RPMI8226 (cell line): ENCODE results near the gene GAS2L3.

Experiments
- DNase-seq: peaks from one replicate; pipeline ENCODE4 v3.0.0-alpha.2; 2015

Gene GAS2L3

DNA sequence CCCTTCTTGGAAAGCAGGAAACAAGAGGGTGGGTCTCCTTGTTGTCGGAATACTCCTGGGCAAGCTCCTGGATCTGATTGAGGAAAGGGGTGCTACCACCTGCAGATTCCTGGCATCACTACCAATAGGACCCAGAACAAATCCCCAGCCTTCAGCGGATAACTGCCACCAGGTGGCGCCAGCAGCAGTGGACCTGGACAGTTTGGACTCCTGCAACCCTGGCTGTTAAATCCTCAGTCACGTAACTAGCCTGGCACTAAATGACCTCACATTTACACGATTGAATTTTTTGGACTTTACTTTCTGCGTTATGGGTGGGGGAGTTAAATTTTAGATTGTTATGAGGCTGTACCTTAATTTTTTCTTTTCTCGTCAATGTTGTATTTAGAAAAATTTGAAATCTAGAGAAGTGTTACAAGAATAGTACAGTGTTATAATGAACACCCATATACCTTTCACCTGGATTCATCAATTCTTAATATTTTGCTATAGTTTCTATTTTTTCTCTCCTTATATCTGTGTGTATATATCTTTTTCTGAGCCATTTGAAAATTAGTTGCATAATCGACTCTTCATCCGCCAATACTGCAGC lies 95.6 kb downstream of the GAS2L3 start:
- peak; percentile 76 for DNase-seq

DNA sequence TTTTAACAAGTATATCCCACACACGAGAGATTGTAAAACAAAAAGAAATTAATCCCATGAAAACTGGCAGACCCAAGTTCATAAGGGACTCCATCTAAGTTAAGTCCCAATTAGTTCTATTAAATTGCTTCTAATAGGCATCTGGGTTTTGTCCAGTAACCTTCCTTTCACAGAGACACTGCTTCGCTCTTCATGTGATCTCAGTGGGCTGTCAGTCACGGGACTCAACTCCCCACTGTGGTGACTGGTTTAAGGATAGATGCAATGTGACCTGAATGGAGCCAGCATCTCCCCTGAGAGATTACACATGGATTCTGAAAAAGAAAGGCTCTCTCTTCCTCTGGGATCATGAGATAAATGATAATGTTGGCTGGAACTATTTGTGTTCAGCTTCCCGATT lies 96.4 kb downstream of the GAS2L3 start:
- no peak for DNase-seq

DNA sequence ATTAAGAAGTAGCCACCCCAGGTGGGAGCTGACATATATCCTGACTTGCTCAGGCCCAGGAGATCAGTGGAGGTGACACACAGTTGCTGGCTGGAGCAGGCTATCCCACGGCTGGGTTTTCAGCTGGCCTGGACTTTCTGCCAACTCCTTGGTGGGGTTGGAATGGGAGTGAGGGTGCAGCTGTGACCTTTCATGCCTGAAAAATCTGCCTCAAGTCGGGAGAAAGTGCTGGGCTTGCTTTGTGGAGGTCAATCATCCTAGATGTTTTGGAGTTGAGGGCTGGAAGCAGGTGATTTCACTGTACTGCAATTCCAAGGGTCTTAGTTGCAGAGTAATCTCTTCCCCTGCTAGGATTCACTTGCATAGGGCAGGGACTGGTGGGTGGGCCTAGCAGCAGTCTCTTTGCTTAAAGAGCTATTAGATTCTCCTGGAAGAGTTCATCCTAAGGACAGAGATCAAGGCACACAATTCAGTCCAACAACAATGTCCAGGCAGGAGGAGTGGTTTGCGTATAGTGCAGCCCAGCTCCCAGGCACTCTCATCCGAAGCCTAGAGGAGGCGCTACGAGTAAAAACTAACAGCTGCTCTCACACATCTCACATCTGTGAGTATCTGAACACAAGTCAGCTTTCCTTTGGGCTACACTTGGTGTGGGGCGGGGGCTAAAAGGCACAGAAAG lies 98.1 kb downstream of the GAS2L3 start:
- no peak for DNase-seq

DNA sequence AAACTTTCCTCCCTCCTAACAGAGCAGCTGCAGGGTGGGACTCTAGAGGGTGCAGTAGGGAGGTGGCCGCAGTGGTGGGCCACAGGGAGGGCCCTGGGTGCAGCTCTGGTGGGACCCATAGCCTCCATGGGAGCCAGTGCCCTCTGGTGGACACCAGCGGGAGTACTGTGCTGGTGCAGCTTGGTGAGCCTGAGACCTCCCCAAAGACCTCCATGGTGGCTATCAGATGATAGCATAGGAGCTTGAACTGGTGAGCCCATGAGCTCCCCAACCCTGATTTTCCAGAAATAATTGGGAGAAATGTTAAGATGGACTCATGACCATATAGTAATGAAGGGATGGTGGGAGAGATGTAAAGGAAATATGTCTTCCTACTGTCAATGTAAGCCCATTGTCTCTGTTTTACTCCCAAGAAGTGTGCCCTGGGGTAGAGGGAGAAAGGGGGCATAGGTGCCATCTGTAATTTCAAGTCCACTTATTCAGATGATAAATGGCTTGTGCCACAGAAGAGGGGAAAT lies 98.7 kb downstream of the GAS2L3 start:
- peak; percentile 45 for DNase-seq

DNA sequence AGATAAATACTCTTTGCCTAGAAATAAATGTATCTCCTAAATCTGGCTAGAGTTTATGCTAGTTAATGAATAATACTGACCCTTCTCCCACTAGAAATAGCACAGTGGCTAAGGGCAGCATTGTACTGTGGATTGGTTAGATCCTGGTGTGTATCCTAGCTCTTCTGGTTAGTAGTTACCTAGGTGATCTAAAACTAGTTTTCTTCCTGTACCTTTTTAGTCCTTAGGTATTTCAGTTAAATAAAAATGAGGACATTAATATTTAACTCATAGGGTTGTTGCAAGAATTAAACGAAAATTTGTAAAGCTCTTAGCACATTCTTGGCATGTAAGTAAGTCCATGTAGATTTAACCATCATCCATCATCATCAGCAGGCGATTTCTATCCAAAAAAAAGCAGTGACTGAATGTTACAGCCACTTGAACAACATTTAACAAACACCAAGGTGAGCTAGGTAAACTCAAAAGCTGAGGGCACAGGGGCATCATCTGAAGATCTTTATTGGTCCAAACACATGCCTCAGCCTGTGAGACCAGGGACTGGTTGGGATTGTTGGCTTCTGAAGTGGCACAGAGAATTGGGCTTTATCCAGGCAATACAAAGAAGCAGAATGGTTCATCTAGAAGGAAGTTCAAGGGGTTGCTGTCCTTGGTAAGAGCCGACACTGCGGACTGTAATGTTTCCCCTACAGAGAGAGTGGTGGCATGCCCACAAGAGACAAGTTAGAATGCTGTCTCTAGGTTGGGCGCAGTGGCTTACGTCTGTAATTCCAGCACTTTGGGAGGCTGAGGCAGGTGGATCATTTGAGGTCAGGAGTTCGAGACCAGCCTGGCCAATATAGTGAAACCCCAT lies 100.8 kb downstream of the GAS2L3 start:
- no peak for DNase-seq
